ENCODE results near the gene TBCEL. TPM values are rescaled to one million over a fixed set of nuclear protein-coding genes. Genes with fewer than 3 reads are reported as not detected.

Gene TBCEL
- total RNA-seq, 1 donor from 2014 or later: 13.9 TPM

DNA sequence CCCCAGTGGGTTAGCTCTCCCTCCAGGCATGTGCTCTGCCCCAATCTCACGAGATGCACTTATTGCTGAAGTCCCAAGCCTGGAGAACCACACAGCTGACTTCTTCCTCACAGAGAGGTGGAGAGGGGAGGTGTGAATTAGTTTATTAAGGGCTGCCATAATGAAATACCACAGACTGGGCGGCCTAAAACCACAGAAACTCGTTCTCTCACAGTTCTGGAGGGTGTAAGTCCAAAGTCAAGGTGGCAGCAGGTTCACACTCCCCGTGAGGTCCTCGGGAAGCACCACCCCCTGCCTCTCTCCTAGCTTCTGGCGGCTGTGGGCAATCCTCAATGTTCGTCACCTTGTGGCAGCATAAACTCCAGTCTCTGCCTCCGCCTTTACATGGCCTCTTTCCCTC is 116.5 kb downstream of the TBCEL start:
- DNase-seq (ENCODE audit: low read depth): no peak
- H3K27me3 ChIP-seq (ENCODE audit: control insufficient read depth, insufficient read depth, low read length): no peaks in the 10 kb centered on the region
- H3K4me3 ChIP-seq (ENCODE audit: low read depth, low read length): no peak overlapping the region
- no peaks in the 10 kb centered on the region for H3K36me3 ChIP-seq (ENCODE audit: control insufficient read depth, insufficient read depth, low read length)
- TF ChIP-seq, protein P1, sequence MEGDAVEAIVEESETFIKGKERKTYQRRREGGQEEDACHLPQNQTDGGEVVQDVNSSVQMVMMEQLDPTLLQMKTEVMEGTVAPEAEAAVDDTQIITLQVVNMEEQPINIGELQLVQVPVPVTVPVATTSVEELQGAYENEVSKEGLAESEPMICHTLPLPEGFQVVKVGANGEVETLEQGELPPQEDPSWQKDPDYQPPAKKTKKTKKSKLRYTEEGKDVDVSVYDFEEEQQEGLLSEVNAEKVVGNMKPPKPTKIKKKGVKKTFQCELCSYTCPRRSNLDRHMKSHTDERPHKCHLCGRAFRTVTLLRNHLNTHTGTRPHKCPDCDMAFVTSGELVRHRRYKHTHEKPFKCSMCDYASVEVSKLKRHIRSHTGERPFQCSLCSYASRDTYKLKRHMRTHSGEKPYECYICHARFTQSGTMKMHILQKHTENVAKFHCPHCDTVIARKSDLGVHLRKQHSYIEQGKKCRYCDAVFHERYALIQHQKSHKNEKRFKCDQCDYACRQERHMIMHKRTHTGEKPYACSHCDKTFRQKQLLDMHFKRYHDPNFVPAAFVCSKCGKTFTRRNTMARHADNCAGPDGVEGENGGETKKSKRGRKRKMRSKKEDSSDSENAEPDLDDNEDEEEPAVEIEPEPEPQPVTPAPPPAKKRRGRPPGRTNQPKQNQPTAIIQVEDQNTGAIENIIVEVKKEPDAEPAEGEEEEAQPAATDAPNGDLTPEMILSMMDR (IDR thresholded peaks at IDR 0.05; ENCODE audit: insufficient read depth, low read length, poor library complexity, severe bottlenecking): no peak

Other genes with a start within 250 kb of the TBCEL start
- 0.67 and 0.75 TPM in 2 replicates for gene TECTA, start 77.1 kb downstream of the TBCEL start, total RNA-seq